ENCODE measurements around the gene HMCN1.
A peak's percentile ranks its signal among the peaks of the same experiment; 100 is the strongest.

The HMCN1 gene

GRCh38 chr1:185733818-185734735 is at the start of gene HMCN1:
TSS of gene HMCN1 (plus strand) at chr1:185734391. CDS start at chr1:185734780, 389 bp downstream.
- TF ChIP-seq CTCF (IDR thresholded peaks at IDR 0.05; ENCODE audit: low read depth, low read length): peak; percentile 50
- DNase-seq (ENCODE audit: extremely low read depth, low read depth): no peak

GRCh38 chr1:185686821-185687778 is 47.1 kb upstream of the HMCN1 start:
- DNase-seq (ENCODE audit: extremely low read depth, low read depth): no peak
- TF ChIP-seq CTCF (IDR thresholded peaks at IDR 0.05; ENCODE audit: low read depth, low read length): no peak

- DNase-seq (ENCODE audit: extremely low read depth, low read depth): no peak
- no peak for TF ChIP-seq CTCF (IDR thresholded peaks at IDR 0.05; ENCODE audit: low read depth, low read length)
These were observed 43.7 kb upstream of the HMCN1 start for GRCh38 chr1:185690527-185690926.

GRCh38 chr1:185693654-185694053 is 40.5 kb upstream of the HMCN1 start:
- no peak for DNase-seq (ENCODE audit: extremely low read depth, low read depth)
- TF ChIP-seq CTCF (IDR thresholded peaks at IDR 0.05; ENCODE audit: low read depth, low read length): no peak

GRCh38 chr1:185694081-185694480 is 40.1 kb upstream of the HMCN1 start:
- no peak for DNase-seq (ENCODE audit: extremely low read depth, low read depth)
- TF ChIP-seq CTCF (IDR thresholded peaks at IDR 0.05; ENCODE audit: low read depth, low read length): no peak

- DNase-seq (ENCODE audit: extremely low read depth, low read depth): no peak
These were observed 38.9 kb upstream of the HMCN1 start for GRCh38 chr1:185695299-185695698.

More at GRCh38 chr1:185695299-185695698, 38.9 kb upstream of the HMCN1 start:
- TF ChIP-seq CTCF (IDR thresholded peaks at IDR 0.05; ENCODE audit: low read depth, low read length): no peak; the same call in 1 of the 2 replicates
